HG03045 (cell line): ENCODE measurements around the gene NAIF1.
A peak's percentile ranks its signal among the peaks of the same experiment; 100 is the strongest.
"Not testable (repeated sequence)": the region's sequence is repeated elsewhere in the genome, so short reads cannot be mapped to it uniquely, and the experiment has no call there.

Experiments used
- ATAC-seq: cut with Tn5 transposase; IDR thresholded peaks from one replicate; pipeline ENCODE4 v1.9.1; 2021; ENCODE audit warnings: mild to moderate bottlenecking, moderate library complexity; ENCODE audit not compliant: unreplicated experiment

NAIF1 gene

GRCh38 chr9:128088253-128088945 lies 21.3 kb upstream of the NAIF1 start:
- no peak for ATAC-seq

- ATAC-seq = no peak
Measured at GRCh38 chr9:128087262-128087661, 20.1 kb upstream of the NAIF1 start.

- ATAC-seq = no peak
Measured at GRCh38 chr9:128085943-128086342, 18.8 kb upstream of the NAIF1 start.

- no peak for ATAC-seq
Measured at GRCh38 chr9:128084746-128085145, 17.6 kb upstream of the NAIF1 start.

GRCh38 chr9:128082151-128082550 lies 15.0 kb upstream of the NAIF1 start:
- ATAC-seq = no peak

- ATAC-seq = no peak
Measured at GRCh38 chr9:128081056-128081455, 13.9 kb upstream of the NAIF1 start.

- no peak for ATAC-seq
Measured at GRCh38 chr9:128080206-128080605, 13.1 kb upstream of the NAIF1 start.

- ATAC-seq = no peak
Measured at GRCh38 chr9:128078504-128079434, 11.6 kb upstream of the NAIF1 start.

GRCh38 chr9:128077847-128078503 lies 10.9 kb upstream of the NAIF1 start:
- ATAC-seq = no peak

- ATAC-seq = no peak
Measured at GRCh38 chr9:128073253-128073886, 6.2 kb upstream of the NAIF1 start.

GRCh38 chr9:128072144-128073021 lies 5.3 kb upstream of the NAIF1 start:
- no peak for ATAC-seq

GRCh38 chr9:128071475-128071874 lies 4.4 kb upstream of the NAIF1 start:
- ATAC-seq = not testable (repeated sequence)

- ATAC-seq = no peak
Measured at GRCh38 chr9:128070874-128071273, 3.8 kb upstream of the NAIF1 start.

- ATAC-seq = peak; percentile 7
Measured at GRCh38 chr9:128068386-128069205, 1.5 kb upstream of the NAIF1 start.

- peak; percentile 73 for ATAC-seq
Measured at GRCh38 chr9:128067645-128068385, 695 bp upstream of the NAIF1 start, which contains the start of gene SLC25A25. TSS of gene SLC25A25 (plus strand) at chr9:128068232. CDS start at chr9:128068320, 88 bp downstream.

GRCh38 chr9:128065907-128066712 lies 1.0 kb downstream of the NAIF1 start:
- no peak for ATAC-seq
